ENCODE data around the gene LRIG3. TPM values are rescaled to one million over a fixed set of nuclear protein-coding genes. Genes with fewer than 3 reads are reported as not detected.

Gene LRIG3, protein sequence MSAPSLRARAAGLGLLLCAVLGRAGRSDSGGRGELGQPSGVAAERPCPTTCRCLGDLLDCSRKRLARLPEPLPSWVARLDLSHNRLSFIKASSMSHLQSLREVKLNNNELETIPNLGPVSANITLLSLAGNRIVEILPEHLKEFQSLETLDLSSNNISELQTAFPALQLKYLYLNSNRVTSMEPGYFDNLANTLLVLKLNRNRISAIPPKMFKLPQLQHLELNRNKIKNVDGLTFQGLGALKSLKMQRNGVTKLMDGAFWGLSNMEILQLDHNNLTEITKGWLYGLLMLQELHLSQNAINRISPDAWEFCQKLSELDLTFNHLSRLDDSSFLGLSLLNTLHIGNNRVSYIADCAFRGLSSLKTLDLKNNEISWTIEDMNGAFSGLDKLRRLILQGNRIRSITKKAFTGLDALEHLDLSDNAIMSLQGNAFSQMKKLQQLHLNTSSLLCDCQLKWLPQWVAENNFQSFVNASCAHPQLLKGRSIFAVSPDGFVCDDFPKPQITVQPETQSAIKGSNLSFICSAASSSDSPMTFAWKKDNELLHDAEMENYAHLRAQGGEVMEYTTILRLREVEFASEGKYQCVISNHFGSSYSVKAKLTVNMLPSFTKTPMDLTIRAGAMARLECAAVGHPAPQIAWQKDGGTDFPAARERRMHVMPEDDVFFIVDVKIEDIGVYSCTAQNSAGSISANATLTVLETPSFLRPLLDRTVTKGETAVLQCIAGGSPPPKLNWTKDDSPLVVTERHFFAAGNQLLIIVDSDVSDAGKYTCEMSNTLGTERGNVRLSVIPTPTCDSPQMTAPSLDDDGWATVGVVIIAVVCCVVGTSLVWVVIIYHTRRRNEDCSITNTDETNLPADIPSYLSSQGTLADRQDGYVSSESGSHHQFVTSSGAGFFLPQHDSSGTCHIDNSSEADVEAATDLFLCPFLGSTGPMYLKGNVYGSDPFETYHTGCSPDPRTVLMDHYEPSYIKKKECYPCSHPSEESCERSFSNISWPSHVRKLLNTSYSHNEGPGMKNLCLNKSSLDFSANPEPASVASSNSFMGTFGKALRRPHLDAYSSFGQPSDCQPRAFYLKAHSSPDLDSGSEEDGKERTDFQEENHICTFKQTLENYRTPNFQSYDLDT
- 5.0 to 7.2 TPM (median 6.8 TPM) in 5 replicates for total RNA-seq (2022; extraction: Qiagen RNA extraction; ENCODE audit: low read depth)

DNA sequence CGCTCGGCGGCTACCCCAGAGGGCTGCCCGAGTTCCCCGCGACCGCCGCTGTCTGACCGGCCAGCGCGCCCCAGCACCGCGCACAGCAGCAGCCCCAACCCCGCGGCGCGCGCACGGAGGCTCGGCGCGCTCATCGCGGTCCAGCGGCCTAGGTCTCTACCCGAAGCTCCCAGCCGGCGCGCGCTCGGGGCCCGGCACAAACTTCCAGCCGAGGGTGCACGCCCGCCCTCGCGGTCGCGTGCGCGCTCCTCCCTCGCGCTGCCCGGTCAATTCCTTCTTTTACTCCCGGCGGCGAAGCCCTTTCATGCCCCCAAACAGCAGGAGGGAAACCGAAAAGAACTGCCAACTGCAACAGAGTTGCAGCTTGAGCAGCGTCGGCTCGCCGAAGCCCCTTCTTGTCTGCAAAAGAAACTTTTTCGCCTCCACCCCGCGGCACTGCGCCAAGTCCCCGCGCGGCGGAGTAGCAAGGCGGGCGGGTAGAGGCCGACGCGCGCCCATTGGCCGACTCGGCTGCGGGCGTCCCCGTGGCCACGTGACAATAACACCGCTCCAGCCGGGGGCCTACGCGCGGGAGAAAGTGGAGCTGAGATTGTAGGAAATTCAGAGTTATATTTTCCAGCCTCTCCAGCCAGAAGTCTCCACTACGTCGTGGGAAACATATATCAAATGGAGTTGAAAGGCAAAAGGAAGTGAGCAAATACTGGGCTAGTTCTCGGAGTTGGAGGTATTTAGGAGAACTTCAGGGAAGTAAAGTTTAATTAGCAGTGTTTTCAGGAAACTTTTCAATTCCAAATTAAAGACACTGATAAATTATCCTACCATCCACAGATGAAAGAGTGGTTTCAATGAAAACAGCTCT is at the start of gene LRIG3:
Gene LRIG3, minus strand, starts transcription at position 403 of the 859 bp plus-strand sequence. Its CDS starts 269 bp downstream, at position 134.

